Activated T-helper 2 cell treated with anti-CD3 and anti-CD28 coated beads, Interferon-gamma antibody, Interleukin-2, Interleukin-4, amounts not matched to agents 10 μg/mL and 5 μg/mL and 100 μg/mL, durations not matched to agents 14 hours and 24 hours and 36 hours (primary cell): ENCODE data around the gene PBX3. TPM values are rescaled to one million over a fixed set of nuclear protein-coding genes. Genes with fewer than 3 reads are reported as not detected.

Experiments
- DNase-seq: peaks from one replicate; pipeline ENCODE4 v3.0.0; 2021; ENCODE audit warnings: low spot score
- H3K27ac Mint-ChIP-seq: one replicate; pipeline ENCODE4 v1.8.0; 2021; ENCODE audit warnings: mixed read lengths
- H3K27me3 Mint-ChIP-seq: one replicate; pipeline ENCODE4 v1.8.0; 2021; ENCODE audit warnings: low read depth, mixed read lengths
- H3K36me3 Mint-ChIP-seq: one replicate; pipeline ENCODE4 v1.8.0; 2021; ENCODE audit warnings: low read depth, mixed read lengths
- H3K4me1 Mint-ChIP-seq: one replicate; pipeline ENCODE4 v1.8.0; 2021; ENCODE audit warnings: low read depth, mixed read lengths
- H3K4me3 Mint-ChIP-seq: one replicate; pipeline ENCODE4 v1.8.0; 2021; ENCODE audit warnings: low read depth, mild to moderate bottlenecking, moderate library complexity, mixed read lengths
- H3K9me3 Mint-ChIP-seq: one replicate; pipeline ENCODE4 v1.8.0; 2021; ENCODE audit warnings: mixed read lengths
- intact Hi-C: fragments of 100-400 bp; cut with micrococcal nuclease; formaldehyde crosslinking; loops from one replicate; pipeline ENCODE4 v1.15.1; 2023
- total RNA-seq: library from RNA; stranded (reverse); gene quantifications from 2 replicates; pipeline ENCODE4 v1.2.3, GENCODE V29; 2022

Gene PBX3
- total RNA-seq, 1 donor from 2014 or later, result 20.6 TPM

GRCh38 chr9:125789196-125789595, 42.0 kb downstream of the PBX3 start:
- intact Hi-C loops, result no loop called here
- no peak overlapping the region for H3K4me3 Mint-ChIP-seq
- no peaks in the 10 kb centered on the region for H3K9me3 Mint-ChIP-seq
- H3K4me1 Mint-ChIP-seq, result peaks cover 26% of the 10 kb centered on the region
- peaks cover 15% of the 10 kb centered on the region for H3K36me3 Mint-ChIP-seq
- H3K27me3 Mint-ChIP-seq, result no peaks in the 10 kb centered on the region
- no peak for DNase-seq
- no peak overlapping the region for H3K27ac Mint-ChIP-seq

- Mint-ChIP-seq H3K4me1 (no peaks in the 10 kb centered on the region), H3K36me3 (no peaks in the 10 kb centered on the region), H3K4me3 (no peak overlapping the region), H3K27ac (no peak overlapping the region), H3K9me3 (no peaks in the 10 kb centered on the region), H3K27me3 (no peaks in the 10 kb centered on the region)
- no peak for DNase-seq
- intact Hi-C loops, result no loop called here
Observed at GRCh38 chr9:125794708-125795107, 47.5 kb downstream of the PBX3 start.

GRCh38 chr9:125795970-125796596, 48.9 kb downstream of the PBX3 start:
- DNase-seq, result no peak
- Mint-ChIP-seq H3K36me3 (no peaks in the 10 kb centered on the region), H3K27me3 (no peaks in the 10 kb centered on the region), H3K27ac (no peak overlapping the region), H3K4me3 (no peak overlapping the region), H3K4me1 (no peaks in the 10 kb centered on the region), H3K9me3 (no peaks in the 10 kb centered on the region)
- intact Hi-C loops, result no loop called here

DNA sequence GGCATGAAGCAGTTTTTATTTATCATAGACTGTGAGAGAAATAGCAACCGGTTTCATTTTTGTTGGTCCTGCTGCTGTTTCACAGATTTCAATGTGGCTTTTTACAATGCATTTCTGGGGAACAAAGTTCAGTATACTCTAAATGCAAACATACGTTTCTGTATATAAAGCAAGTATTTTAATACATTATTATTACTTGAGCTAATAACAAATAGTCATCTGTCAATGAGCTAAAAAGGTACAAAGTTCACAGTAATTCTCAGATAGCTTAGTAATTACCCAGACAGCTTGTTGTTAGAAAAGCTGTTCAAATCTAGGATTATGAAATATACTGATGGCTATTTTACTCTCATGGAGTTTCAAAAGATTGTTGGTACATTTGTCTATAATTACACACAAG, 50.8 kb downstream of the PBX3 start:
- H3K9me3 Mint-ChIP-seq, result no peaks in the 10 kb centered on the region
- intact Hi-C loops, result no loop called here
- H3K36me3 Mint-ChIP-seq, result no peaks in the 10 kb centered on the region

GRCh38 chr9:125803526-125803925, 56.4 kb downstream of the PBX3 start:
- Mint-ChIP-seq H3K9me3 (no peaks in the 10 kb centered on the region), H3K4me3 (no peak overlapping the region), H3K27me3 (no peaks in the 10 kb centered on the region), H3K4me1 (no peaks in the 10 kb centered on the region), H3K27ac (no peak overlapping the region), H3K36me3 (no peaks in the 10 kb centered on the region)
- intact Hi-C loops, result no loop called here
- no peak for DNase-seq

More for the DNA sequence above, 50.8 kb downstream of the PBX3 start:
- no peaks in the 10 kb centered on the region for H3K4me1 Mint-ChIP-seq
- no peak overlapping the region for H3K4me3 Mint-ChIP-seq
- no peak for DNase-seq
- no peaks in the 10 kb centered on the region for H3K27me3 Mint-ChIP-seq
- no peak overlapping the region for H3K27ac Mint-ChIP-seq

GRCh38 chr9:125805057-125805456, 57.9 kb downstream of the PBX3 start:
- no peak for DNase-seq
- H3K4me3 Mint-ChIP-seq, result no peak overlapping the region
- no peaks in the 10 kb centered on the region for H3K9me3 Mint-ChIP-seq
- H3K27me3 Mint-ChIP-seq, result no peaks in the 10 kb centered on the region
- no peaks in the 10 kb centered on the region for H3K36me3 Mint-ChIP-seq
- H3K27ac Mint-ChIP-seq, result no peak overlapping the region
- intact Hi-C loops, result no loop called here
- H3K4me1 Mint-ChIP-seq, result no peaks in the 10 kb centered on the region

GRCh38 chr9:125805586-125805985, 58.4 kb downstream of the PBX3 start:
- no peaks in the 10 kb centered on the region for H3K9me3 Mint-ChIP-seq
- DNase-seq, result no peak
- H3K4me1 Mint-ChIP-seq, result no peaks in the 10 kb centered on the region
- intact Hi-C loops, result no loop called here
- no peak overlapping the region for H3K27ac Mint-ChIP-seq
- no peaks in the 10 kb centered on the region for H3K36me3 Mint-ChIP-seq
- no peaks in the 10 kb centered on the region for H3K27me3 Mint-ChIP-seq
- no peak overlapping the region for H3K4me3 Mint-ChIP-seq

GRCh38 chr9:125807079-125807478, 59.9 kb downstream of the PBX3 start:
- no peak overlapping the region for H3K27ac Mint-ChIP-seq
- peaks cover 4% of the 10 kb centered on the region for H3K36me3 Mint-ChIP-seq
- H3K4me1 Mint-ChIP-seq, result no peaks in the 10 kb centered on the region
- H3K9me3 Mint-ChIP-seq, result no peaks in the 10 kb centered on the region
- no peak for DNase-seq
- intact Hi-C loops, result no loop called here
- H3K27me3 Mint-ChIP-seq, result no peaks in the 10 kb centered on the region
- no peak overlapping the region for H3K4me3 Mint-ChIP-seq

- no peak overlapping the region for H3K4me3 Mint-ChIP-seq
- intact Hi-C loops, result no loop called here
- no peaks in the 10 kb centered on the region for H3K4me1 Mint-ChIP-seq
- H3K27ac Mint-ChIP-seq, result no peak overlapping the region
- H3K9me3 Mint-ChIP-seq, result no peaks in the 10 kb centered on the region
- H3K36me3 Mint-ChIP-seq, result peaks cover 4% of the 10 kb centered on the region
- DNase-seq, result no peak
- no peaks in the 10 kb centered on the region for H3K27me3 Mint-ChIP-seq
Observed at GRCh38 chr9:125810161-125810560, 63.0 kb downstream of the PBX3 start.

DNA sequence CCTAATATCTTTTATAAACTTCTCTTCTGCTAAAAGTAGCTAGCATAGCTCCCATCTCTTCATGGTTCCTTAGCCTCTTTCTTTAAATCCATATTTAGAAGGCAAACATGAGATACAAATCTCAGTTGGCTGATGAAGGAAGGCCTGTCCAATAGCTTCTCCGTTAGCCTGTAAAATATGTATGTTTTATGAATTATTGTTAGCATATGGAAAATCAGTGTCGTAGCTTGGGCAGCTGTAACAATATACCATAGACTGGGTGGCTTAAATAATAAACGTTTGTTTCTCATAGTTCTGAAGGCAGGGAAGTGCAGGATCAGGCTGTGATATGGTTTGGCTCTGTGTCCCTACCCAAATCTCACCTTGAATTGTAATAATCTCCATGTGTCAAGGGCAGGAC, 63.8 kb downstream of the PBX3 start:
- intact Hi-C loops, result no loop called here
- Mint-ChIP-seq H3K4me3 (no peak overlapping the region), H3K9me3 (no peaks in the 10 kb centered on the region), H3K4me1 (no peaks in the 10 kb centered on the region), H3K36me3 (peaks cover 4% of the 10 kb centered on the region), H3K27ac (no peak overlapping the region), H3K27me3 (no peaks in the 10 kb centered on the region)
- DNase-seq, result no peak

- Mint-ChIP-seq H3K27me3 (no peaks in the 10 kb centered on the region), H3K4me3 (no peak overlapping the region), H3K27ac (no peak overlapping the region), H3K9me3 (no peaks in the 10 kb centered on the region), H3K4me1 (peaks cover 2% of the 10 kb centered on the region), H3K36me3 (peaks cover 4% of the 10 kb centered on the region)
- no peak for DNase-seq
- intact Hi-C loops, result no loop called here
Observed at GRCh38 chr9:125812403-125812802, 65.2 kb downstream of the PBX3 start.

- peaks cover 4% of the 10 kb centered on the region for H3K36me3 Mint-ChIP-seq
- intact Hi-C loops, result no loop called here
- H3K4me3 Mint-ChIP-seq, result no peak overlapping the region
- no peaks in the 10 kb centered on the region for H3K27me3 Mint-ChIP-seq
- H3K27ac Mint-ChIP-seq, result no peak overlapping the region
- peaks cover 7% of the 10 kb centered on the region for H3K4me1 Mint-ChIP-seq
- no peak for DNase-seq
- H3K9me3 Mint-ChIP-seq, result no peaks in the 10 kb centered on the region
Observed at GRCh38 chr9:125815568-125815967, 68.4 kb downstream of the PBX3 start.

DNA sequence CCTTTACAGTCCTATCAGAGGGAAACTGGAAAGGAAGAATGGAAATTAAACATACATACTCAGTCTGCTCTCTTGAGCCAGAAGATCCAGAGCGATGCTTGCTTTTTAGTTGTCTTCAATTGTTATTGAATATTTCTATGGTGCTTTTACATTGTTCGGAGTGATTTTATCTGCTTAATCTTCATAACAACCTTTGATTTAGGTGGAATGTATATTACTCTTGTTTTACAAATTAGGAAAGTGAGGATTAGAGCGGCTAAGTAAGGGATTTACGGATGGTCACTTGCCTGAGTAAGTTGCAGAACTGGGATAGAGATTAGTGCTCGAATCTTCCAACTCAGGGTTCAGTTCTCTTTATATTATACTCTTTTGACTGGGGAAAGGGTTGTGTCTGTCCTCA, 69.1 kb downstream of the PBX3 start:
- Mint-ChIP-seq H3K36me3 (peaks cover 4% of the 10 kb centered on the region), H3K4me1 (peaks cover 7% of the 10 kb centered on the region), H3K27ac (no peak overlapping the region), H3K27me3 (no peaks in the 10 kb centered on the region), H3K4me3 (no peak overlapping the region), H3K9me3 (no peaks in the 10 kb centered on the region)
- no peak for DNase-seq
- intact Hi-C loops, result no loop called here
